GM13977 (cell line): ENCODE results near the gene NSRP1.

Source experiments
- DNase-seq: peaks from one replicate; pipeline ENCODE4 v3.0.0; 2012; ENCODE audit warnings: low spot score
- CTCF ChIP-seq: IDR thresholded peaks from 2 replicates; pipeline ENCODE4 v1.5.1; 2012; ENCODE audit warnings: mild to moderate bottlenecking, control low read depth; ENCODE audit not compliant: insufficient read depth; ENCODE audit errors: extremely low read depth, missing control alignments
- in situ Hi-C: fragments of 300-500 bp; cut with MboI; formaldehyde crosslinking; loops from one replicate; pipeline ENCODE4 v1.12.0; 2022; ENCODE audit warnings: low sequenced_read_pairs, low pct_unique_long_range_greater_than_20kb, mixed read lengths, inconsistent platforms; ENCODE audit not compliant: unreplicated experiment

The NSRP1 gene

GRCh38 chr17:30116661-30117551 lies at the start of gene NSRP1:
NSRP1 (plus strand) TSS chr17:30116816; CDS start chr17:30116844, 28 bp downstream.
- DNase-seq = peak; percentile 86
- in situ Hi-C loops = no loop called here
- no peak for TF ChIP-seq CTCF

GRCh38 chr17:30068465-30068864 lies 48.2 kb upstream of the NSRP1 start:
- no peak for TF ChIP-seq CTCF
- no peak for DNase-seq
- in situ Hi-C loops = no loop called here

GRCh38 chr17:30074254-30074653 lies 42.4 kb upstream of the NSRP1 start:
- TF ChIP-seq CTCF = no peak
- in situ Hi-C loops = no loop called here
- DNase-seq = no peak

- DNase-seq = no peak
- in situ Hi-C loops = no loop called here
- no peak for TF ChIP-seq CTCF
Measured at GRCh38 chr17:30074730-30075129, 41.9 kb upstream of the NSRP1 start.

- no peak for TF ChIP-seq CTCF
- DNase-seq = no peak
- in situ Hi-C loops = loop anchor here (10.0 kb wide), 1 partner anchor 48 kb away; no protein-coding TSS in a partner anchor
Measured at GRCh38 chr17:30082773-30083172, 33.8 kb upstream of the NSRP1 start.

GRCh38 chr17:30084788-30085187 lies 31.8 kb upstream of the NSRP1 start:
- no peak for TF ChIP-seq CTCF
- DNase-seq = no peak
- in situ Hi-C loops = loop anchor here (10.0 kb wide), 1 partner anchor 50 kb away; no protein-coding TSS in a partner anchor
